ENCODE results near the gene CT45A8.
"Not testable (repeated sequence)": the region's sequence is repeated elsewhere in the genome, so short reads cannot be mapped to it uniquely, and the experiment has no call there.

CT45A8 gene, protein sequence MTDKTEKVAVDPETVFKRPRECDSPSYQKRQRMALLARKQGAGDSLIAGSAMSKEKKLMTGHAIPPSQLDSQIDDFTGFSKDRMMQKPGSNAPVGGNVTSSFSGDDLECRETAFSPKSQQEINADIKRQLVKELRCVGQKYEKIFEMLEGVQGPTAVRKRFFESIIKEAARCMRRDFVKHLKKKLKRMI

DNA sequence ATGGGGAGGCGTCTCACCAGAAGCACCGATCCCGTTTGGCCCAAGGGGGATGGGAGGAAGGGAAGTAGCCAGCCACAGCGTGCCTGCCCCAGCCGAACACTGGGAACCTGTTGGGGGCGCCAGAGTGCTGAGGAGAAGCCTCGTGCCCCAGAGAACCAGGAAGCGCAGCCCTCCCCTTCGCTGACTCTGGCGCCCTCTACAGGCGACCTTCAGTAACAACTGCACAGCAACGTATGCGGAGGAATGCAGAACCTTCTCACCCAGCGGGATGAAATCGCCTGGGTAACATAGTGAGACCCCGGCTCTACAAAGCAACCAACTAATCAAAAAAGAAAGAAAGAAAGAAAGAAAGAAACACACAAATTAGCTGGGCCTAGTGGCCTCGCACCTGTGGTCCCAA lies at the start of gene CT45A8:
CT45A8 (minus strand) TSS at position 101 of the 400 bp plus-strand sequence. CDS start 3,755 bp downstream, outside the sequence.
- DNase-seq = not testable (repeated sequence)

DNA sequence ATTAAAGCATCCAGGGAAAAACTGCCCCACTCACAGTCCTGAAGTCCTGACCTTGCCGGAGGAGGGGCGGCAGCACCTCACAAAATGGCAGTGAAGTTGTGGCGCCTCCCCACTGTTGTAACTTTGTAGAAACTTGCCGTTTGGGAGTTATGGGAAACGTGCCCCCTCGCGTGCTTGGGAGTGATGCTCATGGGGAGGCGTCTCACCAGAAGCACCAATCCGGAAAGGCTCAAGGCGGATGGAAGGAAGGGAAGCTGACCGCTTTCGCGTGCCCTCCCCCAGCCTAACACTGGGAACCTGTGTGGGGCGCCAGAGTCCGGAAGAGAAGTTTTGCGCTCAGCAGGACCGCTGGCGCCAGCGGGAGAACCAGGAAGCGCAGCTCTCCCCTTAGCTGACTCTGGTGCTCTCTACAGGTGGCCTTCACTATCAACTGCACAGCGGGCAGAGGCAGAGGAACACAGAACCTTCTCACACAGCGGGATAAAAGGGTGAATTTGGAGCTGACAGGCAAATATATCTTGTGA lies 39.0 kb upstream of the CT45A8 start, which contains the start of the genes CT45A10 and SAGE1:
CT45A10 (minus strand) TSS at position 151 of the 524 bp plus-strand sequence. CDS start 8,100 bp downstream, outside the sequence.
SAGE1 (plus strand) TSS at position 423 of the 524 bp plus-strand sequence. CDS start 2,527 bp downstream, outside the sequence.
- DNase-seq = no peak

DNA sequence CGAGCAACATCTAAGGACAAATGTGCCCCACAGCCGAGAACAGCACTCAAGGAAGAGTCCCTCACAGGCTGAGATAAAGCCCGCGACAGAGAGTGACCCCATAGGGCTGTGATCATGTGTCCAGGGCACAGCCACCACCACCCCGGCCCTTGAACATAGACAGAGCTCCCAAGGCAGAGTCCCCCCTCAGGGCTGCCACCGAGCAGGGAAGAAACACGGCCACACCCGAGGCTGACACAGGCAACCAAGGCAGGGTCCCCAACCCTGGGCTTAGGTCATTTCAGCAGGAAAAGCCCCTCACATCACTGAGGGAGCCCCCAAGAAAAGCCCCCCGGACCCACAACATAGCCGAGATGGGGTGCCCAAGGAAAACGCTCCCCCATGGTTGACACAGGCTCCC lies 38.4 kb upstream of the CT45A8 start:
- DNase-seq = no peak

DNA sequence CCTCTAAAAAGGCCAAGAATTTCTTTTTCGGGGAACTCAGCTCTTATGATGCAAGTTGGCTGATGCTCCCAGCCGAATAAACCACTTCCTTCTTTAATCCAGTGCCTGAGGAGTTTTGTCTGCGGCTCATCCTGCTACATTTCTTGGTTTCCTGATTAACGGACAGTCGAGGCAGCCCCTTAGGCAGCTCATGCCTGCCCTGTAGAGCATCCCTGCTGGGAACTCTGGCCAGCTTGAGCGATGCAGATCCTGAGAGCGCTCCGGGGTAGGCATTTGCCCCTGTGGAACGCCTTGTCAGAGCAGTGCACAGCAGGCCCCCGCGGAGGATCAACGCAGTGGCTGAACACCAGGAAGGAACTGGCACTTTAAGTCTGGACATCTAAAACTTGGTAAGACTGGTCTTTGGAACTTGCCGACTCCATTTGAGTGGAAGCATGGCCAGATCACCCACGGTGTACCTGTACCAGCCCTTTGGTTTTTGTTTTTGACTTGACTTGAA lies 35.8 kb upstream of the CT45A8 start:
- no peak for DNase-seq

DNA sequence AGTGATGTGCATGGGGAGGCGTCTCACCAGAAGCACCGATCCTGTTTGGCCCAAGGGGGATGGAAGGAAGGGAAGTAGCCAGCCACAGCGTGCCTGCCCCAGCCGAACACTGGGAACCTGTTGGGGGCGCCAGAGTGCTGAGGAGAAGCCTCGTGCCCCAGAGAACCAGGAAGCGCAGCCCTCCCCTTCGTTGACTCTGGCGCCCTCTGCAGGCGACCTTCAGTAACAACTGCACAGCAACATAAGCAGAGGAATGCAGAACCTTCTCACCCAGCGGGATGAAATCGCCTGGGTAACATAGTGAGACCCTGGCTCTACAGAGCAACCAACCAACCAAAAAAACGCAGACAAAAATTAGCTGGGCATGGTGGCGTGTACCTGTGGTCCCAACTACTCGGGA lies 34.6 kb upstream of the CT45A8 start:
- not testable (repeated sequence) for DNase-seq

DNA sequence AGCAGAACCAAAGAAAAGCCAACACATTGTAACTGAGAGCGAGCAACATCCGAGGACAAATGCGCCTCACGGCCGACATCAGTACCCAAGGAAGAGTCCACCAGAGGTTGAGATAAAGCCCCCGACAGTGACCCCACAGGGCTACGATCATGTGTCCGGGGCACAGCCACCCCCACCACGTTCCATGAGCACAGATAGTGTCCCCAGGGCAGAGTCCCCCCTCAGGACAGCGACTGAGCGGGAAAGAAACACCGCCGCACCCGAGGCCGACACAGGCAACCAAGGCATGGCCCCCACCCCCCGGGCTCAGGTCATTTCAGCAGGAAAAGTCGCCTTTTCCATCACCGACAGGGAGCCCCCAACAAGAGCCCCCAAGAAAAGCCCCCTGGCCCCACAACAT lies 33.9 kb upstream of the CT45A8 start:
- DNase-seq = not testable (repeated sequence)

DNA sequence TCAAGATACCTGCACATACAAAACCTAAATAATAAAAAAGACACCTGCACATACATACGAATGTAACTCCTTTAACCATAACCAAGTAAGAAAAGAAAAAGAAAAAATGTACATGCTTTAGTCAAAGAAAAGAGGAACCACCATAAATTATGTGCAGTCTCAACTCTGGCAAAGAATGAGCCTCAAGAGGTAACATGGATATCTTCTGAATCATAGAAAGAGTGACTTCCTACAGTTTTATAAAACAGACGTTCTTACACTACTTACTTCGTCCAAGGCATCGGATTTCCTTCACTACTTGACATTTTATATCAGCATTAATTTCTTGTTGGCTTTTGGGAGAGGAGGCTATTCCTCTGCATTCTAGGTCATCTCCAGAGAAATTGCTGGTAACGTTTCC lies 28.4 kb upstream of the CT45A8 start:
- not testable (repeated sequence) for DNase-seq

DNA sequence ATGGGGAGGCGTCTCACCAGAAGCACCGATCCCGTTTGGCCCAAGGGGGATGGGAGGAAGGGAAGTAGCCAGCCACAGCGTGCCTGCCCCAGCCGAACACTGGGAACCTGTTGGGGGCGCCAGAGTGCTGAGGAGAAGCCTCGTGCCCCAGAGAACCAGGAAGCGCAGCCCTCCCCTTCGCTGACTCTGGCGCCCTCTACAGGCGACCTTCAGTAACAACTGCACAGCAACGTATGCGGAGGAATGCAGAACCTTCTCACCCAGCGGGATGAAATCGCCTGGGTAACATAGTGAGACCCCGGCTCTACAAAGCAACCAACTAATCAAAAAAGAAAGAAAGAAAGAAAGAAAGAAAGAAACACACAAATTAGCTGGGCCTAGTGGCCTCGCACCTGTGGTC lies 17.4 kb upstream of the CT45A8 start, which contains the start of gene CT45A9:
CT45A9 (minus strand) TSS at position 101 of the 400 bp plus-strand sequence. CDS start 3,751 bp downstream, outside the sequence.
- not testable (repeated sequence) for DNase-seq

DNA sequence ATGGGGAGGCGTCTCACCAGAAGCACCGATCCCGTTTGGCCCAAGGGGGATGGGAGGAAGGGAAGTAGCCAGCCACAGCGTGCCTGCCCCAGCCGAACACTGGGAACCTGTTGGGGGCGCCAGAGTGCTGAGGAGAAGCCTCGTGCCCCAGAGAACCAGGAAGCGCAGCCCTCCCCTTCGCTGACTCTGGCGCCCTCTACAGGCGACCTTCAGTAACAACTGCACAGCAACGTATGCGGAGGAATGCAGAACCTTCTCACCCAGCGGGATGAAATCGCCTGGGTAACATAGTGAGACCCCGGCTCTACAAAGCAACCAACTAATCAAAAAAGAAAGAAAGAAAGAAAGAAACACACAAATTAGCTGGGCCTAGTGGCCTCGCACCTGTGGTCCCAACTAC lies 17.2 kb downstream of the CT45A8 start, which contains the start of gene CT45A7:
CT45A7 (minus strand) TSS at position 101 of the 400 bp plus-strand sequence. CDS start 3,747 bp downstream, outside the sequence.
- not testable (repeated sequence) for DNase-seq

DNA sequence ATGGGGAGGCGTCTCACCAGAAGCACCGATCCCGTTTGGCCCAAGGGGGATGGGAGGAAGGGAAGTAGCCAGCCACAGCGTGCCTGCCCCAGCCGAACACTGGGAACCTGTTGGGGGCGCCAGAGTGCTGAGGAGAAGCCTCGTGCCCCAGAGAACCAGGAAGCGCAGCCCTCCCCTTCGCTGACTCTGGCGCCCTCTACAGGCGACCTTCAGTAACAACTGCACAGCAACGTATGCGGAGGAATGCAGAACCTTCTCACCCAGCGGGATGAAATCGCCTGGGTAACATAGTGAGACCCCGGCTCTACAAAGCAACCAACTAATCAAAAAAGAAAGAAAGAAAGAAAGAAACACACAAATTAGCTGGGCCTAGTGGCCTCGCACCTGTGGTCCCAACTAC lies 34.4 kb downstream of the CT45A8 start, which contains the start of gene CT45A2:
CT45A2 (minus strand) TSS at position 101 of the 400 bp plus-strand sequence. CDS start 3,747 bp downstream, outside the sequence.
- DNase-seq = not testable (repeated sequence)

DNA sequence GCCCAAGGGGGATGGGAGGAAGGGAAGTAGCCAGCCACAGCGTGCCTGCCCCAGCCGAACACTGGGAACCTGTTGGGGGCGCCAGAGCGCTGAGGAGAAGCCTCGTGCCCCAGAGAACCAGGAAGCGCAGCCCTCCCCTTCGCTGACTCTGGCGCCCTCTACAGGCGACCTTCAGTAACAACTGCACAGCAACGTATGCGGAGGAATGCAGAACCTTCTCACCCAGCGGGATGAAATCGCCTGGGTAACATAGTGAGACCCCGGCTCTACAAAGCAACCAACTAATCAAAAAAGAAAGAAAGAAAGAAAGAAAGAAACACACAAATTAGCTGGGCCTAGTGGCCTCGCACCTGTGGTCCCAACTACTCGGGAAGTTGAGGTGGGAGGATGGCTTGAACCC lies 51.7 kb downstream of the CT45A8 start, which contains the start of gene CT45A6:
CT45A6 (minus strand) TSS at position 101 of the 400 bp plus-strand sequence. CDS start 3,794 bp downstream, outside the sequence.
- not testable (repeated sequence) for DNase-seq
